Astrocyte (in vitro differentiated cells and primary cell): ENCODE results near the gene PEX14. TPM values are rescaled to one million over a fixed set of nuclear protein-coding genes. Genes with fewer than 3 reads are reported as not detected.

Source experiments
- DNase-seq: peaks from one replicate; pipeline ENCODE4 v3.0.0-alpha.2; 2010; ENCODE audit warnings: low read depth
- FAIRE-seq: peaks from 2 replicates; lab custom pipeline; 2011; peaks lifted over from hg19 to GRCh38; lab: Jason Lieb, UNC
- H2AFZ ChIP-seq: 2 replicates; pipeline ENCODE4 v1.6.0; 2012; ENCODE audit warnings: low read depth, low read length, inconsistent platforms
- H3K27ac ChIP-seq: 2 replicates; pipeline ENCODE4 v1.5.1; 2011; ENCODE audit warnings: low read depth, low read length, inconsistent platforms
- H3K27me3 ChIP-seq: 2 replicates; pipeline ENCODE4 v1.6.0; 2011; ENCODE audit warnings: low read length, inconsistent platforms; ENCODE audit not compliant: insufficient read depth
- H3K36me3 ChIP-seq: 2 replicates; pipeline ENCODE4 v1.5.1; 2011; ENCODE audit warnings: low read length, inconsistent platforms; ENCODE audit not compliant: insufficient read depth
- H3K4me1 ChIP-seq: 2 replicates; pipeline ENCODE4 v1.5.1; 2011; ENCODE audit warnings: low read length, inconsistent platforms; ENCODE audit not compliant: insufficient read depth
- H3K4me2 ChIP-seq: 2 replicates; pipeline ENCODE4 v1.6.0; 2012; ENCODE audit warnings: low read length, inconsistent platforms
- H3K4me3 ChIP-seq: 2 replicates; pipeline ENCODE4 v1.5.1; 2011; ENCODE audit warnings: low read depth, mild to moderate bottlenecking, low read length, inconsistent platforms; ENCODE audit not compliant: insufficient read depth
- H3K79me2 ChIP-seq: 2 replicates; pipeline ENCODE4 v1.6.0; 2012; ENCODE audit warnings: mild to moderate bottlenecking, low read length, inconsistent platforms; ENCODE audit not compliant: insufficient read depth
- H3K9ac ChIP-seq: 2 replicates; pipeline ENCODE4 v1.6.0; 2012; ENCODE audit warnings: mild to moderate bottlenecking, low read length, inconsistent platforms
- H3K9me3 ChIP-seq: 2 replicates; pipeline ENCODE4 v1.5.1; 2012; ENCODE audit warnings: low read depth, mild to moderate bottlenecking, low read length, inconsistent platforms; ENCODE audit not compliant: insufficient read depth
- H4K20me1 ChIP-seq: 2 replicates; pipeline ENCODE4 v1.6.0; 2012; ENCODE audit warnings: low read length, inconsistent platforms; ENCODE audit not compliant: insufficient read depth
- H3K27ac Mint-ChIP-seq: one replicate; pipeline ENCODE4 v1.8.0; 2021; ENCODE audit warnings: mild to moderate bottlenecking, mixed read lengths; ENCODE audit not compliant: unreplicated experiment
- H3K27me3 Mint-ChIP-seq: one replicate; pipeline ENCODE4 v1.8.0; 2021; ENCODE audit warnings: low read depth, mixed read lengths; ENCODE audit not compliant: unreplicated experiment
- H3K36me3 Mint-ChIP-seq: one replicate; pipeline ENCODE4 v1.8.0; 2021; ENCODE audit warnings: low read depth, mixed read lengths; ENCODE audit not compliant: unreplicated experiment
- H3K4me1 Mint-ChIP-seq: one replicate; pipeline ENCODE4 v1.8.0; 2021; ENCODE audit warnings: low read depth, mixed read lengths; ENCODE audit not compliant: unreplicated experiment
- H3K4me3 Mint-ChIP-seq: one replicate; pipeline ENCODE4 v1.8.0; 2021; ENCODE audit warnings: mild to moderate bottlenecking, moderate library complexity, mixed read lengths; ENCODE audit not compliant: unreplicated experiment
- H3K9me3 Mint-ChIP-seq: one replicate; pipeline ENCODE4 v1.8.0; 2021; ENCODE audit warnings: mild to moderate bottlenecking, mixed read lengths; ENCODE audit not compliant: unreplicated experiment
- EZH2 ChIP-seq: IDR thresholded peaks from 2 replicates; pipeline ENCODE4 v1.6.1; 2012; ENCODE audit warnings: mild to moderate bottlenecking, low read length, inconsistent platforms; ENCODE audit not compliant: insufficient read depth
- total RNA-seq: library from RNA; stranded (reverse); gene quantifications from 2 replicates; pipeline ENCODE4 v1.2.1, GENCODE V29; 2021
- TF ChIP-seq, protein P1 (sequence below): IDR thresholded peaks from 2 replicates; pipeline ENCODE4 v1.5.1; 2011; ENCODE audit warnings: low read depth, mild to moderate bottlenecking, inconsistent platforms, low read length, moderate library complexity; ENCODE audit not compliant: insufficient read depth

Gene PEX14
- total RNA-seq, 1 donor from 2014 or later = 23.3 TPM

DNA sequence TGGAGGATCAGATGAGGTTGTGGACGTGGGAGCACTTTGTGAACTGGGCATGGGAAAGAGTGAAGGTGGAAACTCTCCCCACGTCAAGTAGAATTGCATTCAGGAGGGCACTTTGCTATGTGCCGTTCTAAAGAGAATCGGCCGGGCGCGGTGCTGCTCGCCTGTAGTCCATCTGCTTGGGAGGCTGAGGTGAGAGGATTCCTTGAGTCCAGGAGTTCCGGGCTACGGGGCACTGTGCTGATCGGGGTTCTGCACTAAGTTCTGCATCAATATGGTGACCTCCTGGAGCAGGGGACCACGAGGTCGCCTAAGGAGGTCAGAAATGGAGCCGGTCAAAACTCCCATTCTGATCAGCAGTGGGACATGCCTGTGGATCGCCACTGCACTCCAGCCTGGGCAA is 141.9 kb downstream of the PEX14 start:
- no peak overlapping the region for H3K9ac ChIP-seq
- Mint-ChIP-seq H3K36me3 (peaks cover 14% of the 10 kb centered on the region), H3K9me3 (no peaks in the 10 kb centered on the region), H3K27me3 (no peaks in the 10 kb centered on the region), H3K4me1 (no peaks in the 10 kb centered on the region), H3K4me3 (no peak overlapping the region), H3K27ac (no peak overlapping the region)
- H3K4me2 ChIP-seq = no peak overlapping the region
- FAIRE-seq (no peak), DNase-seq (no peak)
- H3K9me3 ChIP-seq = no peaks in the 10 kb centered on the region
- H3K4me3 ChIP-seq = no peak overlapping the region
- peaks cover 8% of the 10 kb centered on the region for H3K4me1 ChIP-seq
- H3K27ac ChIP-seq = no peak overlapping the region
- peaks cover 56% of the 10 kb centered on the region for H4K20me1 ChIP-seq
- no peaks in the 10 kb centered on the region for H3K36me3 ChIP-seq
- TF ChIP-seq, protein P1, sequence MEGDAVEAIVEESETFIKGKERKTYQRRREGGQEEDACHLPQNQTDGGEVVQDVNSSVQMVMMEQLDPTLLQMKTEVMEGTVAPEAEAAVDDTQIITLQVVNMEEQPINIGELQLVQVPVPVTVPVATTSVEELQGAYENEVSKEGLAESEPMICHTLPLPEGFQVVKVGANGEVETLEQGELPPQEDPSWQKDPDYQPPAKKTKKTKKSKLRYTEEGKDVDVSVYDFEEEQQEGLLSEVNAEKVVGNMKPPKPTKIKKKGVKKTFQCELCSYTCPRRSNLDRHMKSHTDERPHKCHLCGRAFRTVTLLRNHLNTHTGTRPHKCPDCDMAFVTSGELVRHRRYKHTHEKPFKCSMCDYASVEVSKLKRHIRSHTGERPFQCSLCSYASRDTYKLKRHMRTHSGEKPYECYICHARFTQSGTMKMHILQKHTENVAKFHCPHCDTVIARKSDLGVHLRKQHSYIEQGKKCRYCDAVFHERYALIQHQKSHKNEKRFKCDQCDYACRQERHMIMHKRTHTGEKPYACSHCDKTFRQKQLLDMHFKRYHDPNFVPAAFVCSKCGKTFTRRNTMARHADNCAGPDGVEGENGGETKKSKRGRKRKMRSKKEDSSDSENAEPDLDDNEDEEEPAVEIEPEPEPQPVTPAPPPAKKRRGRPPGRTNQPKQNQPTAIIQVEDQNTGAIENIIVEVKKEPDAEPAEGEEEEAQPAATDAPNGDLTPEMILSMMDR = no peak
- no peak for TF ChIP-seq EZH2
- H3K79me2 ChIP-seq = peaks cover 3% of the 10 kb centered on the region
- no peaks in the 10 kb centered on the region for H3K27me3 ChIP-seq
- no peak overlapping the region for H2AFZ ChIP-seq

DNA sequence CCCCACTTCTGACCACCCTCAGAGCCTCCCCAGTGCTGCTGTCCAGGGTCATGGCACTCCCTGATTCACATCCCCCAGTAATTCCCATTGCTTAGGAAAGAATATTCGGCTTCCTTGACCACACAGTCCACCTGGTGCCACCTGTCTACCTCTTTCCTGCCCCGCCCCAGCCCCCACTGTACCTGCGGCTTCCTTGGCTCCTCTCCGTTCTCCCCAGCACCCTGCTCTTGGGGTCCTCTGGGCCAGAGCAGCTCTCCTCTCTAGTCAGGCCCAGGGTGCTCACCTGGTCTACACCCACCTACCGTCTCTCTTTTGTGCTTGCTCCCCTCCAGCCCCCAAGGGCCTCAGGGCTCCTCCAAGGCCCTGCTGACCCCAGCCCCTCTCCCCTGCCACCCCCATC is 142.6 kb downstream of the PEX14 start:
- FAIRE-seq = no peak
- no peaks in the 10 kb centered on the region for H3K27me3 ChIP-seq

More for the DNA sequence above, 142.6 kb downstream of the PEX14 start:
- Histone ChIP-seq H3K4me3 (no peak overlapping the region), H3K4me1 (peaks cover 8% of the 10 kb centered on the region), H3K27ac (no peak overlapping the region), H2AFZ (no peak overlapping the region), H4K20me1 (peaks cover 52% of the 10 kb centered on the region), H3K9me3 (no peaks in the 10 kb centered on the region), H3K9ac (no peak overlapping the region), H3K36me3 (no peaks in the 10 kb centered on the region), H3K79me2 (peaks cover 3% of the 10 kb centered on the region), H3K4me2 (no peak overlapping the region)
- H3K4me3 Mint-ChIP-seq = no peak overlapping the region
- H3K4me1 Mint-ChIP-seq = no peaks in the 10 kb centered on the region
- H3K27ac Mint-ChIP-seq = no peak overlapping the region
- DNase-seq = no peak
- TF ChIP-seq, protein P1 = no peak
- no peak for TF ChIP-seq EZH2
- no peaks in the 10 kb centered on the region for H3K9me3 Mint-ChIP-seq
- H3K36me3 Mint-ChIP-seq = peaks cover 13% of the 10 kb centered on the region
- H3K27me3 Mint-ChIP-seq = no peaks in the 10 kb centered on the region
